Measurements from ENCODE around the gene PEAK3.

The PEAK3 gene

DNA sequence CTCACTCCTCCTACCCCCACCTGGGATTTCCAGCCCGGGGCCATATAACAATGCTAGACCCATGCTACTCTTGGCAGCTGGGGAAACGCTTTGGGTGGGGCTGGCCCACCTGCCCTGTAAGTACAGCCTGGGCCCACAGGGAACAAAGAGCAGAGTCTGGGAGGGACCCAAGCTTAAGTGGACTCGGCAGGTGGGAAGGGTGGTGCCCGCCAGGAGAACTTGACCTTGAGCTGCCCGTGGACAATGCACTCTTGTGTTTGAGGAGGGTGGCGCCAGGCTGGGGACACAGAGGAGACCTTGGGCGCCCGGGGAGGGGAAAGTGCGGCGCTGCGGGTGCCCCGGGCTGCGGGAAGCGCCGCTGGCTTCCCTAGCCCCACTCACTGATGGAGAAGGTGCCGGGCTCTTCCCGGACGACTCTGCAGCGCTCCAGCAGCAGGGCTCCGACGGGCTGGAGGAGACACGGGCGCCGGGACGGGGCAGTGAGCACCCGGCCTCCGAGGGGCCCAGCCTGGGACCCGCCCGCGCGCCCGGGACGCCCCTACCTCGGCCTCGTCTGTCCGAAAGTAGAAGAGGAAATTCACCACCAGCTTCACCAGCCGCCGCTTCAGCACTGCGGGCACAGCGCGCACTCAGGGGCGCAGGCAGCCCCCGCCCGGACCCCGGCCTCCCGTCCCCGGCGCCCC lies 46.5 kb downstream of the PEAK3 start:
- DNase-seq: peak; percentile 90

DNA sequence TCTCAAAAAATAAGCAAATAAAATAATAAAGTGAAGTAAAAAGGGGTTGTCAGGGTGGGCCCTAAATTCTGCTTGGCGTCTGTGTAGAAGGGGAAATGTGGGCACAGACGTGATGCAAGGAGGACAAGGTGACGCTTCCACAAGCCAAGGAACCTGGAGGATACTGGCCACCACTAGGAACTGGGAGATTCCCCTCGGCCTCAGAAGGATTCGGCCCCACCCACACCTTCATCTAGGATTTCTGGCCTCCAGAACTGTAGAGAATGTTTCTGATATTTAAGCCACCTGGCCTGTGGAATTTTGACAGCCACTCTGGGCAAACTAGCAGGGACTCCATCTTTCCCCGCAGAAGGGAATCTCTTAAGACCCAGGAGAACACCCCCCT lies 47.0 kb downstream of the PEAK3 start:
- DNase-seq: no peak

GRCh38 chr19:2233601-2234280 lies 48.2 kb downstream of the PEAK3 start:
- no peak for DNase-seq

- DNase-seq: no peak
These were observed 49.5 kb downstream of the PEAK3 start for GRCh38 chr19:2232286-2233151.

DNA sequence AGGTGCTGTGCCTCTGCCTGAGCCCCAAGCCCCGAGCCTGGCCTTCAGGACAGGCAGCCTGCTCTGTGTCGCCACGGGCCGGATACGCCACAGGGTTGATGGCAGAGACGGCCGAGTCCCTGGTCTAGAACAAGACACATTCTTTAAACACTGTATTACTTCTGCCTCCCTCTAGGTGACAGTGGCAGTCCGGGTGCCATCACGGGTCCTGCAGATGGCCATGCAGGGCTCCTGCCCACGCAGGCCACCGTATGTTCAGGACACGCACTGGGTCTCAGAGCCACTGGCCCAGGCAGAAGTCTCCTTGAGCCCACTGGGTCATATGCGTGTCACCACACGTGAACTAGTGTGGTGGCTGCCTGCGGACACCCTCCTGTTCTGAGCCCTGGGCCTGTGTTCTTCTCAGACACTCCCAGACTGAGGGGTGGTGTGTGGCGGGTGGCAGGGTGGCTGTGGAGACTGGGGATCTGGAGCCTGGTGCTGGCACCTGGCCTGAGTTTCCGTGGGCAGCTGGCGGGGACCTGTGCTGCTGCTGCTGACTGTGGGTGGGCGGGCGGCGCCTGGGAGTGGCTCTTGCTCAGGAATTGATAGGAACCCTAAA lies 50.3 kb downstream of the PEAK3 start:
- DNase-seq: no peak

GRCh38 chr19:2230807-2231533 lies 51.0 kb downstream of the PEAK3 start:
- no peak for DNase-seq

GRCh38 chr19:2230033-2230531 lies 51.9 kb downstream of the PEAK3 start:
- DNase-seq: no peak

DNA sequence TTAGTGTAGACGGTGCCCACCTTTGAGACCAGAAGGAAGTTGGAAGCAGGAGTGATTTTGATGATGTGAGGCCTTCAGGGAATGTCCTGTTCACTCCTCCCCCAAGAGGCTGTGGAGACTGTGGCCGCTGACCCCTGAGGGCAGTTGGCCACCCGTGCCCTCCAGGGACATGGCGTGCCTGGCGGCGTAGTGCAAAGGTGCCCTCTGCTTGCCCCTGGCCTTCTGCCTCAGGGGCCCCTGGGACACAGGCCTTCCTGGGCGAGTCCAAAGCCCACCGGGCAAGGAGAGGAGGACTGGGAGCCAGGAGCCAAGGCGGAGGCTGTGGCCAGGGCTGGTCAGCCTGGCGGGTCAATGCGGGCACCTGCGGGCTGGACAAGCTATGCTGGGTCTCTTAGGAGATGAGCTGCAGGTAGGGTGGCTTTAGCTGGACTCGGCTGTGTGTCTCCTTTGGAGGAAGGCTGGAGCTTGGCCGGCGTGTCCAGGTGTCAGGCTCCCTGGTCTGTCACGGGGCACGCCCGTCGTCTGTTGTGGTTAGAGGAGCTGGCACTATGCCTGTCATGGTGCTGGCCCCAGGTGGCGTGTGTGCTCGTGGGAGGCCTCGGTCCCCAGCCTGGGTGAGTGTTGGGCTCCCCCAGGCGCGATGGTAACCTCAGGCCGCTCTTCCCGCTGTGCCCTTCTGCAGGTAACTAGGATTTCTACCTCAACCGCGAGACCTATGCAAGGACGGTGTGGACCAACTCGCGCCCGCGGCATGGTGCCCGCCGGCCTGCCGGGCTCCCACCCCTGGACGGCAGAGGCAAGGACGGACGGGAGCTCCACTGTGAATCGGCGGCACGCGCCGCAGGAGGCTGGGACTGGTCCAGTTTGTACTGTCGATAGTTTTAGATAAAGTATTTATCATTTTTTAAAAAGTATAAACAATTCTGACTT lies 52.6 kb downstream of the PEAK3 start:
- DNase-seq: no peak

DNA sequence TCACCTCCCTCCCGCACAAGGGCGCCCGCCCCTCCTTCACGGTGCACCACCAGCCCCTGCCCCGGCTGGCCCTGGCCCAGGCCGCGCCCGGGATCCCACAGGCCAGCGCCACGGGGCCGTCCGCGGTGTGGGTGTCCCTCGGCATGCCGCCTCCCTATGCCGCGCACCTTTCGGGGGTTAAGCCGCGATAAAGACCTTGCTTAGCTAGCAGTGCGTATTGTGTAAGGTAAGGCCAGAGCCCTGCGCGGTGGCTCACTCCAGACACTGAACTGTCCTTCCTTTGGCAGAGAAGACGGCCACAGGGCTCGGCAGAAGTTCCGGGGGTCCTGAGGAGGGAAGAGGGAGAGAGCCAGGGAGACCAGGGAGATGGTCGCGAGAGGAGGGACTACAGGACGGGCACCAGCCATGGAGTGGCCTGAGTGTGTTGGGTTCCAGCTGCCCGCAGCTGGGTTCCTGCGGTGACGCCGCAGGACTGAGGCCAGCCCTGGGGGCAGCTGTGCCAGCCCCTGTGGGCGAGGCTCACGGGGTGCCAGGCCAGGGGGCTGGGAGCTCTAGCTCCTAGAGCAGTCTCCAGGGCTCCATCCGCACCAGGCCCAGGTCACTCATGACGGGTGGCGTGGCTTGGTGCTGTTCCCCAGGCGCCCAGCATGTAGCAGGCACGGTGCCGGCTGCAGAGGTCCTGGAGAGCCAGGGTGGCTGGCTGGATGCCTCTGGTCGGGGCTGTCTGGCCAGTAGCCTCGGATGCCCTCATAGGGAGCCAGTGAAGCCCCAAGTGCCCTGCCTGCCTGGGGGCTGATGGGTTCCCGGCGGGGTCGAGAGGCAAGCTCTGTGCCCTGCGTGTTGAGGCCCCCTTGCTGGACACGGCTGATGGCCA lies 53.6 kb downstream of the PEAK3 start:
- DNase-seq: no peak

GRCh38 chr19:2227415-2228156 lies 54.4 kb downstream of the PEAK3 start:
- no peak for DNase-seq

- DNase-seq: no peak
These were observed 55.1 kb downstream of the PEAK3 start for GRCh38 chr19:2226840-2227360.

GRCh38 chr19:2226051-2226839 lies 55.7 kb downstream of the PEAK3 start:
- DNase-seq: no peak

GRCh38 chr19:2225415-2226050 lies 56.4 kb downstream of the PEAK3 start:
- no peak for DNase-seq

- no peak for DNase-seq
These were observed 57.1 kb downstream of the PEAK3 start for GRCh38 chr19:2224754-2225349.
